LNCaP clone FGC (cell line): ENCODE results near the gene NT5M.

Source experiments
- DNase-seq: peaks from one replicate; pipeline ENCODE4 v3.0.0-alpha.2; 2011; ENCODE audit warnings: low read depth
- H3K4me3 ChIP-seq: 2 replicates; pipeline ENCODE4 v1.5.1; 2011; ENCODE audit warnings: mild to moderate bottlenecking, low read depth, low read length, control low read depth
- CTCF ChIP-seq: IDR thresholded peaks from 2 replicates; pipeline ENCODE4 v1.5.1; 2012; ENCODE audit warnings: mild to moderate bottlenecking; ENCODE audit not compliant: control insufficient read depth, insufficient read depth; ENCODE audit errors: extremely low read depth

NT5M gene

GRCh38 chr17:17362540-17362930, 59.4 kb downstream of the NT5M start:
- H3K4me3 ChIP-seq = no peak overlapping the region
- TF ChIP-seq CTCF = no peak
- DNase-seq = no peak

- no peak overlapping the region for H3K4me3 ChIP-seq
- DNase-seq = no peak
- TF ChIP-seq CTCF = no peak
Measured at GRCh38 chr17:17363638-17364337, 60.6 kb downstream of the NT5M start.

- no peak for TF ChIP-seq CTCF
- no peak overlapping the region for H3K4me3 ChIP-seq
- no peak for DNase-seq
Measured at GRCh38 chr17:17364338-17364667, 61.1 kb downstream of the NT5M start.

GRCh38 chr17:17365476-17366110, 62.4 kb downstream of the NT5M start:
- TF ChIP-seq CTCF = no peak
- H3K4me3 ChIP-seq = no peak overlapping the region
- DNase-seq = no peak

GRCh38 chr17:17366235-17366634, 63.1 kb downstream of the NT5M start:
- no peak for TF ChIP-seq CTCF
- H3K4me3 ChIP-seq = no peak overlapping the region
- DNase-seq = no peak

- DNase-seq = no peak
- no peak overlapping the region for H3K4me3 ChIP-seq
- no peak for TF ChIP-seq CTCF
Measured at GRCh38 chr17:17366941-17367875, 64.0 kb downstream of the NT5M start.
